WTC11 (cell line): Measurements from ENCODE around the gene FOXG1.

Experiments used
- JAZF1 ChIP-seq: fragments of 250-450 bp; sonication (Bioruptor Pico); IDR thresholded peaks from 2 replicates; pipeline ENCODE4 v1.9.0; 2021; ENCODE audit warnings: moderate library complexity, mild to moderate bottlenecking, inconsistent platforms
- NR3C1 ChIP-seq: sonication (generic); formaldehyde crosslinking; conservative IDR thresholded peaks from 2 replicates; pipeline ENCODE4 v1.8.1; 2023; ENCODE audit warnings: low read depth, mild to moderate bottlenecking, missing genetic modification reagents
- ZNF121 ChIP-seq: sonication (generic); formaldehyde crosslinking; IDR thresholded peaks from 2 replicates; pipeline ENCODE4 v1.8.0; 2023; ENCODE audit warnings: missing genetic modification reagents
- TF ChIP-seq, protein P1 (sequence below): fragments of 200-600 bp; IDR thresholded peaks from 2 replicates; pipeline ENCODE4 v1.8.0; 2022; ENCODE audit warnings: antibody characterized with exemption
- TF ChIP-seq, protein P2 (sequence below): sonication (generic); formaldehyde crosslinking; IDR thresholded peaks from 2 replicates; pipeline ENCODE4 v1.8.0; 2022; ENCODE audit warnings: mild to moderate bottlenecking, missing genetic modification reagents
- TF ChIP-seq, protein P3 (sequence below): sonication (generic); formaldehyde crosslinking; IDR thresholded peaks from 2 replicates; pipeline ENCODE4 v1.8.0; 2022; ENCODE audit warnings: missing genetic modification reagents
- TF ChIP-seq, protein P4 (sequence below): sonication (generic); formaldehyde crosslinking; IDR thresholded peaks from 2 replicates; pipeline ENCODE4 v1.8.1; 2022; ENCODE audit warnings: missing genetic modification reagents, borderline replicate concordance
- TF ChIP-seq, protein P5 (sequence below): sonication (generic); formaldehyde crosslinking; IDR thresholded peaks from 2 replicates; pipeline ENCODE4 v1.8.1; 2023; ENCODE audit warnings: mild to moderate bottlenecking, missing genetic modification reagents, borderline replicate concordance
- TF ChIP-seq, protein P6 (sequence below): fragments of 250-450 bp; sonication (Bioruptor Pico); IDR thresholded peaks from 2 replicates; pipeline ENCODE4 v2.1.2; 2022; ENCODE audit warnings: mild to moderate bottlenecking, moderate library complexity
- TF ChIP-seq, protein P7 (sequence below): sonication (generic); formaldehyde crosslinking; IDR thresholded peaks from 2 replicates; pipeline ENCODE4 v1.8.0; 2022; ENCODE audit warnings: mild to moderate bottlenecking, missing genetic modification reagents

DNA sequence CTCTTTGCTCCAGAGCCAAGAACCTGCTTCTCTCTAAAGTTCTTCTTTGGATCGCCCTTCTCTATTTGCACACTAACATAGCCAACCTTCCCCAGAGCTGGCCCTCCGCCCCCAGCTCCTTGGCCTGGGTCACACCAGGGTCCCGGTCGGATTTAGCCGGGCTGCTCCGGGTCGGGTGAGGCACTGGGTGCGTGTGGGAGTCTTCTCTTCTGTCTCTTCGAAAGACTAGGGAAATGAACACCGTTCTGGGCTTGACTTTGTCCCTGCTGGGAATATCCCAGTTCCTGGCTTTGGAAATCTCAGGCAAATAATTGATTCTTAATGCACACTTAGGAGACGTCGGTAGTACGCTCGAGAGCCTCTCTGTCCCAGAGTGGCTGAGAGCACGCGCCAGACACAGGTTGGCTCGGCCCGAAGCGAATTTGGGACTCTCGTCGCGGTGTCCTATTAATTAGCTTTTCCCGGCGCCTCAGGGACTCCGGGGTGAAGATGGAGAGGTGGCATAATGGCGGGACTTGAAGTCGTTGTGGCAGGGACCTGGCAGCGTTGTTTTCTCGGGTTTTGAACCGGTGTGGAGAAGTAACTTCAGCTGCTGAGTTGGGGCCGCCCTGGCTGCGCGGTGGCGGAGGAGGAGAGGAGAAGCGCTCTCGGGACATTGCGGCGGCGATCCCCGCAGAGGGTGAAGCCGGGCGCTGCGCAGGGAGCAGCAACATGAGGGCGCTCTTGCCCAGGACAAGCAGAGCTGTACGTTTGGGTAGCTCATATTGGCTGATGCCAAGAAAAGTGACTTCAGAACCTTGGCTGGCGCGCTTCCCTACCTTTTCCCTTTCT, 7.5 kb downstream of the FOXG1 start:
- TF ChIP-seq, protein P1, sequence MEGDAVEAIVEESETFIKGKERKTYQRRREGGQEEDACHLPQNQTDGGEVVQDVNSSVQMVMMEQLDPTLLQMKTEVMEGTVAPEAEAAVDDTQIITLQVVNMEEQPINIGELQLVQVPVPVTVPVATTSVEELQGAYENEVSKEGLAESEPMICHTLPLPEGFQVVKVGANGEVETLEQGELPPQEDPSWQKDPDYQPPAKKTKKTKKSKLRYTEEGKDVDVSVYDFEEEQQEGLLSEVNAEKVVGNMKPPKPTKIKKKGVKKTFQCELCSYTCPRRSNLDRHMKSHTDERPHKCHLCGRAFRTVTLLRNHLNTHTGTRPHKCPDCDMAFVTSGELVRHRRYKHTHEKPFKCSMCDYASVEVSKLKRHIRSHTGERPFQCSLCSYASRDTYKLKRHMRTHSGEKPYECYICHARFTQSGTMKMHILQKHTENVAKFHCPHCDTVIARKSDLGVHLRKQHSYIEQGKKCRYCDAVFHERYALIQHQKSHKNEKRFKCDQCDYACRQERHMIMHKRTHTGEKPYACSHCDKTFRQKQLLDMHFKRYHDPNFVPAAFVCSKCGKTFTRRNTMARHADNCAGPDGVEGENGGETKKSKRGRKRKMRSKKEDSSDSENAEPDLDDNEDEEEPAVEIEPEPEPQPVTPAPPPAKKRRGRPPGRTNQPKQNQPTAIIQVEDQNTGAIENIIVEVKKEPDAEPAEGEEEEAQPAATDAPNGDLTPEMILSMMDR = peak; percentile 44
- no peak for TF ChIP-seq NR3C1
- TF ChIP-seq, protein P2, sequence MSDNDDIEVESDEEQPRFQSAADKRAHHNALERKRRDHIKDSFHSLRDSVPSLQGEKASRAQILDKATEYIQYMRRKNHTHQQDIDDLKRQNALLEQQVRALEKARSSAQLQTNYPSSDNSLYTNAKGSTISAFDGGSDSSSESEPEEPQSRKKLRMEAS (CRISPR knock-in tag) = no peak; the same call in 1 of the 2 replicates
- TF ChIP-seq, protein P3, sequence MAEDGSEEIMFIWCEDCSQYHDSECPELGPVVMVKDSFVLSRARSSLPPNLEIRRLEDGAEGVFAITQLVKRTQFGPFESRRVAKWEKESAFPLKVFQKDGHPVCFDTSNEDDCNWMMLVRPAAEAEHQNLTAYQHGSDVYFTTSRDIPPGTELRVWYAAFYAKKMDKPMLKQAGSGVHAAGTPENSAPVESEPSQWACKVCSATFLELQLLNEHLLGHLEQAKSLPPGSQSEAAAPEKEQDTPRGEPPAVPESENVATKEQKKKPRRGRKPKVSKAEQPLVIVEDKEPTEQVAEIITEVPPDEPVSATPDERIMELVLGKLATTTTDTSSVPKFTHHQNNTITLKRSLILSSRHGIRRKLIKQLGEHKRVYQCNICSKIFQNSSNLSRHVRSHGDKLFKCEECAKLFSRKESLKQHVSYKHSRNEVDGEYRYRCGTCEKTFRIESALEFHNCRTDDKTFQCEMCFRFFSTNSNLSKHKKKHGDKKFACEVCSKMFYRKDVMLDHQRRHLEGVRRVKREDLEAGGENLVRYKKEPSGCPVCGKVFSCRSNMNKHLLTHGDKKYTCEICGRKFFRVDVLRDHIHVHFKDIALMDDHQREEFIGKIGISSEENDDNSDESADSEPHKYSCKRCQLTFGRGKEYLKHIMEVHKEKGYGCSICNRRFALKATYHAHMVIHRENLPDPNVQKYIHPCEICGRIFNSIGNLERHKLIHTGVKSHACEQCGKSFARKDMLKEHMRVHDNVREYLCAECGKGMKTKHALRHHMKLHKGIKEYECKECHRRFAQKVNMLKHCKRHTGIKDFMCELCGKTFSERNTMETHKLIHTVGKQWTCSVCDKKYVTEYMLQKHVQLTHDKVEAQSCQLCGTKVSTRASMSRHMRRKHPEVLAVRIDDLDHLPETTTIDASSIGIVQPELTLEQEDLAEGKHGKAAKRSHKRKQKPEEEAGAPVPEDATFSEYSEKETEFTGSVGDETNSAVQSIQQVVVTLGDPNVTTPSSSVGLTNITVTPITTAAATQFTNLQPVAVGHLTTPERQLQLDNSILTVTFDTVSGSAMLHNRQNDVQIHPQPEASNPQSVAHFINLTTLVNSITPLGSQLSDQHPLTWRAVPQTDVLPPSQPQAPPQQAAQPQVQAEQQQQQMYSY (CRISPR knock-in tag) = no peak
- no peak for TF ChIP-seq JAZF1 (CRISPR knock-in tag)
- TF ChIP-seq, protein P4, sequence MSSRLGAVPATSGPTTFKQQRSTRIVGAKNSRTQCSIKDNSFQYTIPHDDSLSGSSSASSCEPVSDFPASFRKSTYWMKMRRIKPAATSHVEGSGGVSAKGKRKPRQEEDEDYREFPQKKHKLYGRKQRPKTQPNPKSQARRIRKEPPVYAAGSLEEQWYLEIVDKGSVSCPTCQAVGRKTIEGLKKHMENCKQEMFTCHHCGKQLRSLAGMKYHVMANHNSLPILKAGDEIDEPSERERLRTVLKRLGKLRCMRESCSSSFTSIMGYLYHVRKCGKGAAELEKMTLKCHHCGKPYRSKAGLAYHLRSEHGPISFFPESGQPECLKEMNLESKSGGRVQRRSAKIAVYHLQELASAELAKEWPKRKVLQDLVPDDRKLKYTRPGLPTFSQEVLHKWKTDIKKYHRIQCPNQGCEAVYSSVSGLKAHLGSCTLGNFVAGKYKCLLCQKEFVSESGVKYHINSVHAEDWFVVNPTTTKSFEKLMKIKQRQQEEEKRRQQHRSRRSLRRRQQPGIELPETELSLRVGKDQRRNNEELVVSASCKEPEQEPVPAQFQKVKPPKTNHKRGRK (CRISPR knock-in tag) = no peak
- TF ChIP-seq, protein P5, sequence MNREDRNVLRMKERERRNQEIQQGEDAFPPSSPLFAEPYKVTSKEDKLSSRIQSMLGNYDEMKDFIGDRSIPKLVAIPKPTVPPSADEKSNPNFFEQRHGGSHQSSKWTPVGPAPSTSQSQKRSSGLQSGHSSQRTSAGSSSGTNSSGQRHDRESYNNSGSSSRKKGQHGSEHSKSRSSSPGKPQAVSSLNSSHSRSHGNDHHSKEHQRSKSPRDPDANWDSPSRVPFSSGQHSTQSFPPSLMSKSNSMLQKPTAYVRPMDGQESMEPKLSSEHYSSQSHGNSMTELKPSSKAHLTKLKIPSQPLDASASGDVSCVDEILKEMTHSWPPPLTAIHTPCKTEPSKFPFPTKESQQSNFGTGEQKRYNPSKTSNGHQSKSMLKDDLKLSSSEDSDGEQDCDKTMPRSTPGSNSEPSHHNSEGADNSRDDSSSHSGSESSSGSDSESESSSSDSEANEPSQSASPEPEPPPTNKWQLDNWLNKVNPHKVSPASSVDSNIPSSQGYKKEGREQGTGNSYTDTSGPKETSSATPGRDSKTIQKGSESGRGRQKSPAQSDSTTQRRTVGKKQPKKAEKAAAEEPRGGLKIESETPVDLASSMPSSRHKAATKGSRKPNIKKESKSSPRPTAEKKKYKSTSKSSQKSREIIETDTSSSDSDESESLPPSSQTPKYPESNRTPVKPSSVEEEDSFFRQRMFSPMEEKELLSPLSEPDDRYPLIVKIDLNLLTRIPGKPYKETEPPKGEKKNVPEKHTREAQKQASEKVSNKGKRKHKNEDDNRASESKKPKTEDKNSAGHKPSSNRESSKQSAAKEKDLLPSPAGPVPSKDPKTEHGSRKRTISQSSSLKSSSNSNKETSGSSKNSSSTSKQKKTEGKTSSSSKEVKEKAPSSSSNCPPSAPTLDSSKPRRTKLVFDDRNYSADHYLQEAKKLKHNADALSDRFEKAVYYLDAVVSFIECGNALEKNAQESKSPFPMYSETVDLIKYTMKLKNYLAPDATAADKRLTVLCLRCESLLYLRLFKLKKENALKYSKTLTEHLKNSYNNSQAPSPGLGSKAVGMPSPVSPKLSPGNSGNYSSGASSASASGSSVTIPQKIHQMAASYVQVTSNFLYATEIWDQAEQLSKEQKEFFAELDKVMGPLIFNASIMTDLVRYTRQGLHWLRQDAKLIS (CRISPR knock-in tag) = no peak
- TF ChIP-seq, protein P6, sequence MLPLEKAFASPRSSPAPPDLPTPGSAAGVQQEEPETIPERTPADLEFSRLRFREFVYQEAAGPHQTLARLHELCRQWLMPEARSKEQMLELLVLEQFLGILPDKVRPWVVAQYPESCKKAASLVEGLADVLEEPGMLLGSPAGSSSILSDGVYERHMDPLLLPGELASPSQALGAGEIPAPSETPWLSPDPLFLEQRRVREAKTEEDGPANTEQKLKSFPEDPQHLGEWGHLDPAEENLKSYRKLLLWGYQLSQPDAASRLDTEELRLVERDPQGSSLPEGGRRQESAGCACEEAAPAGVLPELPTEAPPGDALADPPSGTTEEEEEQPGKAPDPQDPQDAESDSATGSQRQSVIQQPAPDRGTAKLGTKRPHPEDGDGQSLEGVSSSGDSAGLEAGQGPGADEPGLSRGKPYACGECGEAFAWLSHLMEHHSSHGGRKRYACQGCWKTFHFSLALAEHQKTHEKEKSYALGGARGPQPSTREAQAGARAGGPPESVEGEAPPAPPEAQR (CRISPR knock-in tag) = no peak
- TF ChIP-seq ZNF121 (CRISPR knock-in tag) = no peak
- TF ChIP-seq, protein P7, sequence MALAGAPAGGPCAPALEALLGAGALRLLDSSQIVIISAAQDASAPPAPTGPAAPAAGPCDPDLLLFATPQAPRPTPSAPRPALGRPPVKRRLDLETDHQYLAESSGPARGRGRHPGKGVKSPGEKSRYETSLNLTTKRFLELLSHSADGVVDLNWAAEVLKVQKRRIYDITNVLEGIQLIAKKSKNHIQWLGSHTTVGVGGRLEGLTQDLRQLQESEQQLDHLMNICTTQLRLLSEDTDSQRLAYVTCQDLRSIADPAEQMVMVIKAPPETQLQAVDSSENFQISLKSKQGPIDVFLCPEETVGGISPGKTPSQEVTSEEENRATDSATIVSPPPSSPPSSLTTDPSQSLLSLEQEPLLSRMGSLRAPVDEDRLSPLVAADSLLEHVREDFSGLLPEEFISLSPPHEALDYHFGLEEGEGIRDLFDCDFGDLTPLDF (CRISPR knock-in tag) = no peak
